LNCAP (cell line): Measurements from ENCODE around the gene PIGH.

Experiments used
- CTCF ChIP-seq: fragments of 450-650 bp; IDR thresholded peaks from 2 replicates; pipeline ENCODE4 v1.5.1; 2017; ENCODE audit warnings: mild to moderate bottlenecking

PIGH gene

GRCh38 chr14:67638642-67639041 is 38.6 kb upstream of the PIGH start:
- TF ChIP-seq CTCF = no peak

DNA sequence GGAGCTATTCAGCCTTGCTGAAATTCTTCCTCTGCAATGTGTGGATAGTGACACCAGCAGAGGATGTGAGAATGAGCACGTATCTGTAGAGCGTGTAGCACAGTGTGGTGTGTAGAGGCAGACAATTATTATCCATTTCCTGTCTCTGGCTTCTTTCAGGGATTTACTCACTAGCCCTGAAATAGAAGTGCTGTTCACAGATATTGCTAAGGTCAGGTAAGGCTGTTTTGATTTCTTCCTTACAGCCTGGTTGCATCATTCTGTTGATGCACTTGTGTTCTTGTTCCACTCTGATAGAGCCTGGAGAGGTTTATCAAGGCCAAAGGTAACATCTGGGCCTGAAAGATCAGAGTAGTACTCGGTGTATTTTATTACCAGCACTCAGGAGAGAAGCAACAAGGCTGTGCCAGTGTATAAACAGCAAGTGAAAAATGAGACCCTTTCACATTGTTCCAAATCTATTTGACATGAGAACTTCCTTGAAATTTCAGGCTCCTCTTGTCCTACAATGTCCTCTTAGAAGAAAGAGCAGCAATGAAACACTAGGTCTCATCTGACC is 36.4 kb upstream of the PIGH start:
- TF ChIP-seq CTCF = no peak

DNA sequence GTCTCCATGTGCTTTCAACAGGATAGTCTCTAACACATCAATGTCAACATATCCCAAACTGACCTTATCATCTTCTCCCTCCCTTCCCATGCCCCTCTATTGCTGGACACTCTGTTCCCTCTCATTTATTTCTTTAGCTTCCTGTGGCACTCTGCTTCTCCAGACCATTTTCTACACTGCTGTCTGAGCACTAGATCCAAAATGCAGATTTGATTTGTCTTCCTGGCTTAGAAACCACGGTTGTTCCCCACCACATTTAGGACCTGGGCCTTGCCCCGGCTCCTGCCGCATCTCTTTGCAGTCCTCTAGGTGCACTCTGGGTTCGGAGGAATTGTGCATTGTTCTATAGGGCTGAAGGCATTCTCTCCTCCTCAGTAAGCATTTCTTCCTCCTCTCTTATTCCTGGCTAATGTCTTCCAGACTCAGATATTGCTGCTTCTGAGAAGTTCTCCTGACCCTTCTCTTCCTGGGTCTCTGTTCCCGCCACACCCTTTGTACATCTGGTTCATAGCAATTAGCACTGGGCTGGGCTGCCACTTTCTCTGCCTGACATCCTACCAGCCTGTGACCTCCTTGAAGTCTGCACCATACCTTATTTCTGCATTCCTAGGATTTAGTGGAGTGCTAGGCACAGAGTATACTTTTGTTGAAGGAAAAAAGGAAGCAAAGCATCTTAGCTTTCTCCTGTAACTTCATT is 33.5 kb upstream of the PIGH start:
- TF ChIP-seq CTCF = no peak

GRCh38 chr14:67630938-67631337 is 30.9 kb upstream of the PIGH start:
- no peak for TF ChIP-seq CTCF

DNA sequence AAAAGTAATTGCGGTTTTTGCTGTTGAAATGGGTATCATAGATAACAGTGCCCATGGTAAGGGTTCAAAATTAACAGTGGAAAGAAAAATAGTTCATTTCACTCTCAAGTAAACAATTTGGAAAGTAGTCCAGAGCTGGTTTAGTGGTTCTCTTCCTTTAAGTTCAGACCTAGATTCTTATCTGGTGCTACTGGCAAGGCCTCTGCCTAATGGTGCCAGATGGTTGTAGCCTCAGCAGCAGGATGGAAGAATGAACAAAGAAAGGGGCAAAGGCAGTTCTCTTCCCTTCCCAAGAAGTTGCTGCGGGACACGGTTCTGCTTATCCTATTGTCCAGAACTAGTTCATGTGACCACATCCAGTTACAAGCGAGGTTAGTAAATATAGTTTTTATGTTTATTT is 30.1 kb upstream of the PIGH start:
- TF ChIP-seq CTCF = no peak

- no peak for TF ChIP-seq CTCF
Observed at GRCh38 chr14:67627519-67627918, 27.5 kb upstream of the PIGH start.

DNA sequence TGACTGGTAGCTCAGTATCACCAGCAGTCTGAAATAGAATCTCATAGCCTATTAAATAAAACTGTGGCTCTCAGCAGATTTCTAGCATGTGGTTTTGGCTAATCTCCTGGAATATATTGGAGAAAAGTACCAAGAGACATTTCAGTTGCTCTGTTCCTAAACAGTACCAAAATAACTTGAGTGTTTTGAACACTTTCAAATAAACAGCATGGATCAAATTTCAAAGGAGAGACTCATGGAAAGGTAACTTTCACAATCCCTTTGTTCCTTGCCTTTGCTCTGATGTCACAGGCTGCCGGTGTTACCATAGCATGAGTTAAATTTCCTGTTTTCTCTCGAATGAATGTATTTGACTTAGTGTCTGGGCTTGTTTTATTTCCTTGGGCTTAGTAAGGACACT is 23.0 kb upstream of the PIGH start:
- no peak for TF ChIP-seq CTCF

GRCh38 chr14:67622675-67623074 is 22.6 kb upstream of the PIGH start:
- TF ChIP-seq CTCF = no peak
